Omental fat pad (tissue), 4 donors: ENCODE data around the gene RNASE13. TPM values are rescaled to one million over a fixed set of nuclear protein-coding genes. Genes with fewer than 3 reads are reported as not detected.

Experiments used
- ATAC-seq: fragments of 150-250 bp; one replicate; pipeline ENCODE4 v1.9.1; 2016; ENCODE audit warnings: mild to moderate bottlenecking, moderate library complexity; ENCODE audit not compliant: low FRiP score
- DNase-seq: peaks from one replicate; pipeline ENCODE4 v3.0.0-alpha.2; 2019; ENCODE audit warnings: low spot score
- total RNA-seq, 4 donors: library from RNA; depleted of rRNA; stranded (reverse); fragments of >200 nt; gene quantifications; one replicate each; pipeline ENCODE4 v1.1.0, GENCODE V29; 2016
- TF ChIP-seq, protein P1 (sequence below), 3 donors: fragments of 450-650 bp; IDR thresholded peaks; one replicate each; pipeline ENCODE4 v1.5.1; 2016 to 2017; ENCODE audit warnings: antibody characterized with exemption in 3 of 3, mild to moderate bottlenecking in 3 of 3, moderate library complexity in 2 of 3

The RNASE13 gene
- total RNA-seq, 4 donors from 2014 or later = not detected

DNA sequence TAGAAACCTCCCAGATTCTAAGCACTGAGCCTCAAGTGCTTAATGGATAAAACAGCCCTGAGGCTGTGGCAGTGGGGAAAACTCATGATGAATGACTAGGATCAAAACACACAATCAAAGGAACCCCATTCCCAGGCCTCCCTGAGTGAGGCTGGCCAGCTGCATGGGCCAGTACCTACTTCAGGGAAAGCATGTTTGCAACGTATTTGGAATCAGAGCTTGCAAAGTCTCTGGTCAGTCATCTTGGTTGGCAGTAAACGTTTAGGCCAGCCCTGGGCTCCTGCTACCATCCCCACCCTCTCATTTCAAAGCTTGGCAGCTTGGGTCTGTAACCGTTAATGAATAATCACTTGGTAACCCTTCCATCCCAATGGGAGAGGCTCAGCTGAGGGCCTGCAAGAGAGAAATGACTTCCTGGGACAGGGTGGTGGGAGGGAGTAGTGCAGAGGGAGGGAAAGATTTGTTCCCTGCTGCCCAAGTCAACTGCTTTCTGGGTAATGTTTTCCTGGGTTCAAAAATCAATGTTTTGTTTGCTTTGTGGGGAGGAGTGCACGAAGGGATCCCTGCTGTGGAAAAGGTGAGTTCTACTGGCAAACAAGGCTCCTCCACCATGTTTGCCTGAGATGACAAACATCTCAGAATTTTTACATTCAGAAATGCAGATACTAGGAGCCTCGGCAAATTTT is 21.0 kb upstream of the RNASE13 start:
- TF ChIP-seq, protein P1, sequence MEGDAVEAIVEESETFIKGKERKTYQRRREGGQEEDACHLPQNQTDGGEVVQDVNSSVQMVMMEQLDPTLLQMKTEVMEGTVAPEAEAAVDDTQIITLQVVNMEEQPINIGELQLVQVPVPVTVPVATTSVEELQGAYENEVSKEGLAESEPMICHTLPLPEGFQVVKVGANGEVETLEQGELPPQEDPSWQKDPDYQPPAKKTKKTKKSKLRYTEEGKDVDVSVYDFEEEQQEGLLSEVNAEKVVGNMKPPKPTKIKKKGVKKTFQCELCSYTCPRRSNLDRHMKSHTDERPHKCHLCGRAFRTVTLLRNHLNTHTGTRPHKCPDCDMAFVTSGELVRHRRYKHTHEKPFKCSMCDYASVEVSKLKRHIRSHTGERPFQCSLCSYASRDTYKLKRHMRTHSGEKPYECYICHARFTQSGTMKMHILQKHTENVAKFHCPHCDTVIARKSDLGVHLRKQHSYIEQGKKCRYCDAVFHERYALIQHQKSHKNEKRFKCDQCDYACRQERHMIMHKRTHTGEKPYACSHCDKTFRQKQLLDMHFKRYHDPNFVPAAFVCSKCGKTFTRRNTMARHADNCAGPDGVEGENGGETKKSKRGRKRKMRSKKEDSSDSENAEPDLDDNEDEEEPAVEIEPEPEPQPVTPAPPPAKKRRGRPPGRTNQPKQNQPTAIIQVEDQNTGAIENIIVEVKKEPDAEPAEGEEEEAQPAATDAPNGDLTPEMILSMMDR (IDR thresholded peaks at IDR 0.05) = no peak
- DNase-seq (no peak), ATAC-seq (no peak)

DNA sequence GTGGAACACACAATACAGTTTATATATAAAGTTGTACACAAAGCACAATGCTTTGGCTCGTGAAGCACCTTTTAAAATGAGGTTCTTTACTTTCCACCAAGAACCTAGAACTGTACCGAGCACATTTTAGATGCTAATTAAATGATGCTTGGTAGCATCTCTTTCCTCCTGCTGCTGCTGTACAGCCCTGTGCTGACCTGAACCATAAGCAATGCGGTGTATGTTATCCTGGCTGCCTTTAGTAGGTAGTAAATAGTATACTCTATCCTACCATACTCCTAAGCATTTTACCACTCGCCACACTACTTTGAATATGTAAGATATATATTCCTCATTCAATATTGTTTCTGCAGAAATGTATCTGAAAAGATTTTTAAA is 20.1 kb upstream of the RNASE13 start:
- TF ChIP-seq, protein P1 (IDR thresholded peaks at IDR 0.05) = no peak
- ATAC-seq (no peak), DNase-seq (no peak)

DNA sequence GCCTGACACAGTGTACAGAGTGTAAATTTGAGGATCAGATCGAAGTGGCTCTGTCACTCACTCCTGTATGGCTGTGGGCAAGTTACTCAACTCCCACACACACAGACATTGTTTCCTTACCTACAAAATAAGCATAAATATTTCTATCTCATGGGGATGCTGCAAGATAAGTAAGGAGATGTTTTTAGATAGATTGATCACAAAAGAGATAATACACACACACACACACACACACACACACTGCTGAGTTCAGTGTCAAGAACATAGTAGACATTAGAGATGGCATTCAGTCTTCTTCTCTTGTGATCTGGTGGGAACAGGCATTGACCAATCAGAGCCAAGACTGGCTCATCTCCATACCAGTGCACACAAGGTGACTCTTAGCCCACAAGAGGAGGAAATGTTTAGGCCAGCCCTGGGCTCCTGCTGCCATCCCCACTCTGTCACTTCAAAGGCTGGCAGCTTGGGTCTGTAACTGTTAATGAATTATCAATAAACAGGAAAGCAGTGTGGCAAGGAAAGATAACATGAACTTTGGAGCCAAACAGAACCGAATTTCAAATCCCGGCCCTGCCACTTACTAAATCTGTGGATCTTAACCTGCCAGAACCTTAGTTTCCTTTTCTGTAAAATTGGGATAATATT is 19.6 kb upstream of the RNASE13 start:
- ATAC-seq = no peak
- no peak for DNase-seq
- TF ChIP-seq, protein P1 (IDR thresholded peaks at IDR 0.05) = no peak

DNA sequence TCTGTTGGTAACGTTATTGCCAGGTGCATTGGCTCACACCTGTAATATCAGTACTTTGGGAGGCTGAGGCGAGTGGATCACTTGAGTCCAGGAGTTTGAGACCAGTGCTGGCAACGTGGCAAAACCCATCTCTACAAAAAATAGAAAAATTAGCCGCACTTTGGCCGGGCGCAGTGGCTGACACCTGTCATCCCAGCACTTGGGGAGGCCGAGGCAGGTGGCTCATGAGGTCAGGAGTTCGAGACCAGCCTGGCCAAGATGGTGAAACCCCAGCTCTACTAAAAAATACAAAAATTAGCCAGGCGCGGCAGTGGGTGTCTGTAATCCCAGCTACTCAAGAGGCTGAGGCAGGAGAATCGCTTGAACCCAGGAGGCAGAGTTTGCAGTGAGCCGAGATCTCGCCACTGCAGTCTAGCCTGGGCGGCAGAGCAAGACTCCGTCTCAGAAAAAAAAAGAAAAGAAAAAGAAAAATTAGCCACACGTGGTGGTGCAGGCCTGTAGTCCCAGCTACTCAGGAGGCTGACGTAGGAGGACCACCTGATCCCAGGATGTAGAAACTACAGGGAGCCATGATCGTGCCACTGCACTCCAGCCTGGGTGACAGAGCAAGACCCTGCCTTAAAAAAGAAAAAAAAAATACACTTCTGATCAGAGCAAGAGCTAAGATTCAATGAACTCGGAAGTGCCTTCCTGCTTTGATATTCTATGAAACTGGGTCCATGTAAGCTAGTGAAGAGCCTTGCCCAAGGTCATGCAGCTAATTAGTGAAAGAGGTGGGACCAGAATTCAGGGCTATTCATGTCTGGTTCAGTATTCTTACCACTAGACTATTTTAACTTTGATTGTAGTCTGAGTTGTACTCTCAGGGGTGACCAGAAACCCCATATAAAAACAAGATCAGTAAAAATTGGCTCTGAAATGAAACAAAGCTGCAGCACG is 18.8 kb upstream of the RNASE13 start:
- no peak for ATAC-seq
- TF ChIP-seq, protein P1 (IDR thresholded peaks at IDR 0.05) = no peak
- DNase-seq = no peak

DNA sequence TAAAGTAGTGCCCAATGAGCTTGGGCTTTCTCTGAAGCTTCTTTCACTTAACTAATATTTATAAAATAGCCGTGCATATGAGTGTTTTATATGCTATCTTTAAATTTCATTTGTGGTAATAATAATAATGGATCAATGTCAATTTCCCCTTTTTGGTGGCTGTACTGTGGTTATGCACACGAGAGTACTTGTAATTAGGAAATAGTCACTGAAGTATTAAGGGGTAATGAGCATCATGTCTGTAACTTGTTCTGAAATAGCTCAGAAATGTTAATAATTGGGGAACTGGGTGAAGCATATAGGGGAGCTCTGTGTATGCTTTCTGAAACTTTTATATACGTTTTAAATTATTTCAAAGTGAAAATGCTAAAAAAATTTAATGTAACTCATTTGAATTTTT is 16.0 kb upstream of the RNASE13 start:
- ATAC-seq (no peak), DNase-seq (no peak)
- TF ChIP-seq, protein P1 (IDR thresholded peaks at IDR 0.05) = no peak

DNA sequence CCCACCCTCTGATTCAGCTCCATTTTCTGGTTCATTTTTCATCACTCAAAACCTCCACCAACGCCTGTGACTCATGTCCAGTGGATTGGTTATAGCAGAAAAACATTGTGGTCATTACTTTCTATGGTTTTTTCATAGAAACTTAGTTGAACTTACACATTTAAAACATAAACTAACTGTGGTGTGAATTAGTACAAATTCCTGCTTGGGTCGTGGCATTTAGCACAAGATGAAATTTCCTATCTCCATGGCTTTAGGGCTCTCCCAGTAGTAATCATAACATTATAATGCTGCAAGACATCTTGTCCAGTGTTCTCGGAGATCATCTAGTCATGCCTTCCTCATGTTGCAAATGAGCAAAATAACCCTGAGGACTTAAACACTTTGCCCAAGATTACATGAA is 14.7 kb upstream of the RNASE13 start:
- TF ChIP-seq, protein P1 (IDR thresholded peaks at IDR 0.05) = no peak
- ATAC-seq (no peak), DNase-seq (no peak)
